ENCODE data around the gene HCN3.

Gene HCN3

DNA sequence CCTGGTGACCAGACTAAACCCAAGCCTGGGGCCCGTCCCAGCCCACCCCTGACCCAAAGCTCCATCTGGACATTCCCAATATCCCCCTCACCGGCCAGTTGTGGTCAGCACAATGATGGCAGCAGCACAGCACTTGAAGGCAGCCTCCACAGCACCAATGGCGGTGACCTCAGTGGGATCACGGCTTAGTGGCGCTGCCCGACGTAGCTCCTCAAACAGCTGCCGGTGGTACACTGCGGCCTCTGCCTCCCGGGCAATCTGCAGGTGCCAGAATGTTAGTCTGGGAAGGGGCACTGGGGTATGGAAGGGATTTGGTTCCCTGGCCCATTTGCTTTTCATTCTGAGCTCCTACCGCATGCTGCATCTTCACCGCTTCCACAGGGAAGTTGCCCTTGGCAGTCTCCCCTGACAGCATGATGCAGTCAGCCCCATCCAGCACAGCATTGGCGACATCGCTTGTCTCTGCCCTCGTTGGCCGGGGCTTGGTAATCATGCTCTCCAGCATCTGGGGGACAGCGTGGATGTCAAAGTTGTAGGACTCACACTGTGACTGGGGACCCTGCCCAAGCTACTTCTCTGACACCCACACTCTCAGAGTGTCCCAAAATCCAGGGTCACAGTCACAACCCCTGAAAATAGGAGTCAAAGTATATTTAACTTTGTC is 16.0 kb downstream of the HCN3 start:
- TF ChIP-seq POLR2AphosphoS5 (IDR thresholded peaks at IDR 0.05; ENCODE audit: low read depth, low read length): no peak
- TF ChIP-seq TAF1 (IDR thresholded peaks at IDR 0.05; ENCODE audit: borderline replicate concordance, low read depth, low read length): no peak
- no peak for TF ChIP-seq POLR2A (IDR thresholded peaks at IDR 0.05; ENCODE audit: low read depth, low read length)
- FAIRE-seq (no peak), DNase-seq (ENCODE audit: insufficient read length) (no peak)

DNA sequence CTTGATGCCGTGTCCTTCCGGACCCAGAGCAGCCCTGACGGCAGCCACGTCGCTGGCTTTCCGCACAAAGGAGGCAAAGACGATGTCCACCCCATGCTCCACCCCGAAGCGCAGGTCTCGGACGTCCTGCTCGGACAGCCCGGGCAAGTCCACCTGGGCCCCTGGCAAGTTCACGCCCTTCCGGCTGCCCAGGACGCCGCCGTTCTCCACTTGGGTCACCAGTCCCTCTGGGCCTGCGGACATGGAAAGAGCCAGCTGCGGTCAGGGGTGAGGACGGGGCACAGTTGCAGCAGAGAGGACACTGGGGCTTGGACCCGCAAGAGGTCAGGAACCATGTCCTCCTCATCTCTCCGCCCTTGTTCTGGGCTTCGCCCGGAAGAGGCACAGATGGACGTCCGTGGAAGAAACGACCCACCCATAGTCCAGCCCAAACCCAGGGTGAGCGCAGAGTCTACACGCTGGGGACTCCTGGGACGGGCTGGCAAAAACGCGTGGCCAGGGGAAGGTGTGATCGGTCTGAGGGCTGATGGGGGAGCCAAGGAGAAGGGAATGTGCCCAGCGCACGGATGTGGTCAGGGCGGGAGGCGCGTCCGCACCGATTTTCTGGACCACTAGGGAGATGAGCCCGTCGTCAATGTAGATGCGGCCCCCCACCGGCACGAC is 17.4 kb downstream of the HCN3 start:
- no peak for FAIRE-seq
- no peak for DNase-seq (ENCODE audit: insufficient read length)

DNA sequence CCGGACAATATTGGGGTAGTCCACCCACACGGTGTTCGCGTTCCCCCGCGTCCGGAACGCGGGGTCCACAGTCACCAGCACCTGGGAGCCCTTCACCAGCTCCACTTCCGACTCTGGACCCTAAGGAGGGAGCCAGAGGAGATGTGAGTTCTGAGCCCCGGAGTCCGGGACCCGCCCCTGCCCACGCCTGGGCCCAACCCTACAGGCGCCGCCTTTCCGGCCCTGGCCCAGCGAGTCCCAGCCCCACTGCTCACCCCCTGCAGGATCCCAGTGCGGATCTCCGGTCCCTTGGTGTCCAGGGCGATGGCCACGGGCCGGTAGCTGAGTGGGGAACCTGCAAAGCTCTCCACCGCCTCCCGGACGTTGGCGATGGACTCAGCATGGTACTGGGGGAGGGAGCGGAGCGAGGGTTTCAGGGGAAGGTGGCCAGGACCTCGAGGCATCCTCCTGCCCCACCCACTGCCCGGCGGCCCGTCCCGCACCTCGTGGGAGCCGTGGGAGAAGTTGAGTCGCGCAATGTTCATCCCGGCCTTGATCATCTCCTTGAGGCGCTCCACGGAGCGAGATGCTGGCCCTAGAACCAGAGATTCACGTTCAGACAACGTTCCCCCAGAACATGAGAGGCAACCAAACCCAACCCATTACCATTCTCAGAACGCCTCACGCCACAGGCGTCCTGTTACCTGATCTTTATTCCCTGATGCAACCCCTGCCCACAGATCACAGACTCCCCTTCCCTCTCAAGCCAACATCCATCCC is 18.1 kb downstream of the HCN3 start:
- FAIRE-seq: no peak
- TF ChIP-seq TAF1 (IDR thresholded peaks at IDR 0.05; ENCODE audit: borderline replicate concordance, low read depth, low read length) (no peak), POLR2AphosphoS5 (IDR thresholded peaks at IDR 0.05; ENCODE audit: low read depth, low read length) (no peak), POLR2A (IDR thresholded peaks at IDR 0.05; ENCODE audit: low read depth, low read length) (no peak)
- DNase-seq (ENCODE audit: insufficient read length): no peak

More for the DNA sequence above, 17.4 kb downstream of the HCN3 start:
- TF ChIP-seq POLR2A (IDR thresholded peaks at IDR 0.05; ENCODE audit: low read depth, low read length) (no peak), POLR2AphosphoS5 (IDR thresholded peaks at IDR 0.05; ENCODE audit: low read depth, low read length) (no peak), TAF1 (IDR thresholded peaks at IDR 0.05; ENCODE audit: borderline replicate concordance, low read depth, low read length) (no peak)

DNA sequence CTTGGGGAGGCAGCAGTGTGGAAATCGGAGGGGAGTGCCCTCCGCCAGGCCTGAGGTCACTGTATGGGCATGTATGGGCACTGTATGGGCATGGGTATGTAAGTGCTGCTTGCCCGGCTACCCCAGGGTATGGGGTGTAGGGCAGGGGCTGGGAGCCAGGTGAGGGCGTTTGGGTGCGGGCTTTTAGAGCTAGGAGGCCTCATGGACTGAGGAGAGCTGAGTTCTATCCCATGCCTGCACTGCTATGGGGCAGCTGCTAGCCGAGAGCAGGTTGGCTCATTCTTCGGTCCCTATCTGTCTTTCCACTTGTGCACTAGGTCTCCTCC is 18.6 kb downstream of the HCN3 start:
- no peak for TF ChIP-seq TAF1 (IDR thresholded peaks at IDR 0.05; ENCODE audit: borderline replicate concordance, low read depth, low read length)
- DNase-seq (ENCODE audit: insufficient read length) (no peak), FAIRE-seq (no peak)

DNA sequence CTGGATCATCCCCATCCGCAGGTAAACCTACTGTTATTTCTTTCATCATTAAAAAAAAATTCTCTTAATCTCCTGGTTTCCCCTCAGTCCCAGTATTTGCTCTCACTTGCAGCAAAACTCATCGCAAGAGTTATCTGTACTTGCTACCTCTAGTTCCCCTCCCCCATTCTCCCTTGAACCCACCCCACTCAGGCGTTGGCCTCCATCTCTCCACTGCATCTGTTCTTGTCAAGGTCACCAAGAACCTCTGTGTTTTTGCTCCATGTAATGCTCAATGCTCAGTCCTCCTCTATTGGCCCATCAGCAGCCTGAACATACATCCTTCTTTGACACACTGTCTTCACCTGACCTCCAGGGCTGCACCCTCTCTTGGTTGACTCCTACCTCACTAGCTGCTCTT is 19.4 kb downstream of the HCN3 start:
- TF ChIP-seq TAF1 (IDR thresholded peaks at IDR 0.05; ENCODE audit: borderline replicate concordance, low read depth, low read length): no peak
- no peak for TF ChIP-seq POLR2AphosphoS5 (IDR thresholded peaks at IDR 0.05; ENCODE audit: low read depth, low read length)
- FAIRE-seq (no peak), DNase-seq (ENCODE audit: insufficient read length) (no peak)

DNA sequence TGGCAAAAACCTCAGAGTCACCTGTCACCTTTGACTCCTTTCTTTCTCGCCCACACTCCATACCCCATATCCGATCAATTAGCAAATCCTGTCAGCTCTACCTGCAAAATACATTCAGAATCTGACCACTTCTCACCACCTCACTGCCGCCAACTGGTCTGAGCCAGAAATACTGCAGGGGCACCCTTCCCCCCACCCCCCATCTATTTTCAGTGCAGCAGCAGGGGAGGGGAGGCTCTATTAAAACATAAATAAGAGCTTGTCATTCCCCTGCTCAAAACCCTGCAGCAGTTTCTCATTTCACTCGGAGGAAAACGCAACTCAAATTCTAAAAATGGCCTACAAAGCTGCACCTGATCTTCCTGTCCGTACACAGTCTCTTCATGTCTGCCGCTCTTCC is 20.1 kb downstream of the HCN3 start:
- DNase-seq (ENCODE audit: insufficient read length) (no peak), FAIRE-seq (no peak)
- no peak for TF ChIP-seq POLR2A (IDR thresholded peaks at IDR 0.05; ENCODE audit: low read depth, low read length)
- no peak for TF ChIP-seq TAF1 (IDR thresholded peaks at IDR 0.05; ENCODE audit: borderline replicate concordance, low read depth, low read length)
- TF ChIP-seq POLR2AphosphoS5 (IDR thresholded peaks at IDR 0.05; ENCODE audit: low read depth, low read length): no peak

DNA sequence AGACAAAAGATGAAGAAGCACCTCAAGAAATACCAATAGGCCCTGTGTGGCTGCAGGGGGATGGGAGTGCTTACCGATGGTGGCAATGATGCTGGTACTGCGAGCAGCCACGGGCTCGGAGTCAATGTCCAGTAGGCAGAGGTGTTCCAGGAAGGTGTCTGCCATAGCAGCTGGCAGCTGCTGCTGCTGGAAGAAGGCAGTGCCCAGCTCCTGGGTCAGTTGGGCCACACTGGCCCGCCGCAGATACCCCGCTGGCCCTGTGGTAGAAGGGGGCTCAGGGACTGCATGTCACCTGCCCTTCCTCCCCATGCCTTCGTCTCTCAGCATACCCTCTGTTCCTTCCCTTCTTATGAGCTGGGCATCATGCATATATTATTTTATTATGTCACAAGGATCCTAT is 22.8 kb downstream of the HCN3 start:
- FAIRE-seq: no peak
- TF ChIP-seq TAF1 (IDR thresholded peaks at IDR 0.05; ENCODE audit: borderline replicate concordance, low read depth, low read length) (no peak), POLR2AphosphoS5 (IDR thresholded peaks at IDR 0.05; ENCODE audit: low read depth, low read length) (no peak), POLR2A (IDR thresholded peaks at IDR 0.05; ENCODE audit: low read depth, low read length) (no peak)
- no peak for DNase-seq (ENCODE audit: insufficient read length)

DNA sequence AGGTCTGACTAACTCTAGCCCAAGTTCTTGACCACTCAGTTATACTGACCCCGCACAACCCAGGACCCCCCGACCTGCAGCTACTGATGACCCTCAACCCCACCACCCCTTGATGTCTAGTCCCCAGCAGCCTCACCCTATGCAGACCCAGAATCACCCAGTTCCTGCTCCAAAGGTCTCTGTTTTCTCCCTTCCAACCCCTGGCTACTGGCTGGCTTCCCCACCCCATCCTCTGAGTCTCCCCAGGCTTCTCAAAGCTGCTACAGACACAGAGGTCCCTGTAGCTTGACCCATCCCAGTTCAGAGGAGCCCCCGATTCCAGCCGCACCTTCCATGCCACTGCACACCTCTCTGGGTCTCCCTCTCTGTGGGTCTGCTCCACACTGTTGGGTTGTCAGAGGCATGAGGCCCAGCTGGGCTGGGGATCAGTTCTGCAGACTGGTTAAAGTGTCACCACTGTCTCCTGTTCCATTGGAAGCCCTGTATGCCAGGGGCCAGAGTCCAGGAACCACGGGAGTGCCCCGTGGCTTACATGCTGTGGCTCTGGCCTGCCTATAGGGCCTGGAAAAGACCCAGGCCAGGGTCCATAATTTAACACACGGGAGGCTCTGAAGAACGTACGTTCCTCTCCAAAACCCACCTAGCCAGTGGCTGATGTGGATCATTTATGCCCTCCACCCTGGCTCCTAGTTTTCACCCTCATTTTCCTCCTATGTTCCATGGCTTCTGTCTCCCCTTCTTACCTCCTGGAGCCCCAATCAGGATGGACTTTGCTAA is 23.5 kb downstream of the HCN3 start:
- DNase-seq (ENCODE audit: insufficient read length) (no peak), FAIRE-seq (no peak)
- TF ChIP-seq POLR2A (IDR thresholded peaks at IDR 0.05; ENCODE audit: low read depth, low read length): no peak
- no peak for TF ChIP-seq POLR2AphosphoS5 (IDR thresholded peaks at IDR 0.05; ENCODE audit: low read depth, low read length)
- TF ChIP-seq TAF1 (IDR thresholded peaks at IDR 0.05; ENCODE audit: borderline replicate concordance, low read depth, low read length): no peak

DNA sequence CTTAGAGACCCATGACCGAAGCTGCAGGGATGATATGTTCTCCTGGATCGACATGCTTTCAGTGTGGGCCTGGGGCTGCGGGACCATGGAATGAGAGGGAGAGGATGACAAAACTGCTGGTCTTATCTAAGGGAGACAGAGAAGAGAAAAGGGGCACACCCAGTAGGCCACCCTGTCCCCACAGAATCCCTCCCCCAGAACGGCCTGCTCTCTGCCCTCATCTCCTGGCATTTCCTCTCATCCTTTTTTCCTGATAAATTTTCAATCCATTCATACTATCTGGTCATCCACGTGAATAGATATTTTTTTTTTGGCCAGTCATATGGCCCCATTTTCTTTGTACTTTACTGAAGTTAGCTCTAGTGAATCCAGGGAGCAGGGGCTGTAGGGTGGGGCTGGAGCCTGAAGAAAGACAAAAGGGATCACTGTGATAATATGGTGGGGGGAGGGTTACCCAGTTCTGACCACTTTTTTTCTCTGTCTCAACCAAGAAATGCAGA is 24.1 kb downstream of the HCN3 start, which contains the start of gene PKLR:
Gene PKLR, minus strand, starts transcription at position 97 of the 500 bp plus-strand sequence. Its CDS starts 43 bp downstream, at position 54.
- TF ChIP-seq TAF1 (IDR thresholded peaks at IDR 0.05; ENCODE audit: borderline replicate concordance, low read depth, low read length) (no peak), POLR2AphosphoS5 (IDR thresholded peaks at IDR 0.05; ENCODE audit: low read depth, low read length) (no peak), POLR2A (IDR thresholded peaks at IDR 0.05; ENCODE audit: low read depth, low read length) (no peak)
- FAIRE-seq (no peak), DNase-seq (ENCODE audit: insufficient read length) (no peak)

DNA sequence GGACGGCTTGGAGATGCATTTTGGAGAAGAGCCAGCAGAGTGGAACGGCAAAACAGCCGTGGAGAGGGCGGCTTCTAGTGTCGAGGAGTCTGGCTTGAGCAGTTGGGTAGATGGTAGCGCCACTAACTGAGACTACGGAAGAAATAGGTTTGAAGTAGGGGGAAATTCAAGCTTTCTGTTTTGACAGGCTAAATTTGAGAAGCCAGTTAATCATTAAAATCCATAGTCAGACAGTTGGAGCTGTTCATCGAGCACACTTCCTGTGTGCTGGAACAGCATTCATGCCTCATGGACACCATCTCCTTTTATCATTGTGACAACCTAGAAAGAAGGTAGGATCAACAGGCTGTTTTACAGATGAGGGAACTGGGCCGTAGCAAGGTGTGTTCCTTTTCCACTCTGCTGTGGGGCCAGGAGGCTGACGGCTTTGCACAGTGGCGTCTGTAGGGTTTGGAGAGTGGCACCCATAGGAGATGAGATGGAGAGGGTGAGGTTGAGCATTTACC is 27.3 kb downstream of the HCN3 start:
- no peak for FAIRE-seq
- TF ChIP-seq POLR2A (IDR thresholded peaks at IDR 0.05; ENCODE audit: low read depth, low read length) (no peak), POLR2AphosphoS5 (IDR thresholded peaks at IDR 0.05; ENCODE audit: low read depth, low read length) (no peak), TAF1 (IDR thresholded peaks at IDR 0.05; ENCODE audit: borderline replicate concordance, low read depth, low read length) (no peak)
- no peak for DNase-seq (ENCODE audit: insufficient read length)

DNA sequence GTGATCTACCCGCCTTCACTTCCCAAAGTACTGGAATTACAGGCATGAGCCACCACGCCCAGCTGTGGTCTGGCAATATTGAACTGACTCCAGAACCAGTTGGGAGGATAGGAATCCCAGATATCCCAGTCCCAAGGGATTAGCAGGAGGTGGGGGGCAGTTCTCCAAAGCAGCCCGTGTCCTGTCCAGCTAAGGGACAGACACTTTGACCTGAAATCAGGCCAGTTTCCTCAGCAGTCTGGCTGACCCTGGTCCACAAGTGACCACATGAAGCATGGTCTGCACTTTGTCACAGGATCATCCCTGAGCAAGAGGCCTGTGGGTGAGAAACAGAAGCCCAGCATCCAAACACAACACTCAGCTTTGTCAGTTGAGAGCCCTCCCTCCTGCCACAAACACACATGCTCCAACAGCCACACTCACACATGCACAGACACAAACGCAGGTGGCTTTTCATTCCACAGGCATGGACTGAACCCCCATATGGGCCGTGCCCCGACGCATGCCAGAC is 28.7 kb downstream of the HCN3 start:
- no peak for DNase-seq (ENCODE audit: insufficient read length)
- no peak for FAIRE-seq
- no peak for TF ChIP-seq TAF1 (IDR thresholded peaks at IDR 0.05; ENCODE audit: borderline replicate concordance, low read depth, low read length)
- TF ChIP-seq POLR2AphosphoS5 (IDR thresholded peaks at IDR 0.05; ENCODE audit: low read depth, low read length): no peak
- no peak for TF ChIP-seq POLR2A (IDR thresholded peaks at IDR 0.05; ENCODE audit: low read depth, low read length)

Data from GM12892 (cell line).